ENCODE data around the gene EI24. TPM values are rescaled to one million over a fixed set of nuclear protein-coding genes. Genes with fewer than 3 reads are reported as not detected.
"Not testable (repeated sequence)": the region's sequence is repeated elsewhere in the genome, so short reads cannot be mapped to it uniquely, and the experiment has no call there.

EI24 gene
- total RNA-seq (ENCODE audit: insufficient read depth, low replicate concordance): 62.4 TPM

GRCh38 chr11:125568970-125569914 lies at the start of gene EI24:
TSS of gene EI24 (plus strand) at chr11:125569477. CDS start at chr11:125572528, 3,051 bp downstream.
- DNase-seq (ENCODE audit: low spot score): peak; percentile 95

DNA sequence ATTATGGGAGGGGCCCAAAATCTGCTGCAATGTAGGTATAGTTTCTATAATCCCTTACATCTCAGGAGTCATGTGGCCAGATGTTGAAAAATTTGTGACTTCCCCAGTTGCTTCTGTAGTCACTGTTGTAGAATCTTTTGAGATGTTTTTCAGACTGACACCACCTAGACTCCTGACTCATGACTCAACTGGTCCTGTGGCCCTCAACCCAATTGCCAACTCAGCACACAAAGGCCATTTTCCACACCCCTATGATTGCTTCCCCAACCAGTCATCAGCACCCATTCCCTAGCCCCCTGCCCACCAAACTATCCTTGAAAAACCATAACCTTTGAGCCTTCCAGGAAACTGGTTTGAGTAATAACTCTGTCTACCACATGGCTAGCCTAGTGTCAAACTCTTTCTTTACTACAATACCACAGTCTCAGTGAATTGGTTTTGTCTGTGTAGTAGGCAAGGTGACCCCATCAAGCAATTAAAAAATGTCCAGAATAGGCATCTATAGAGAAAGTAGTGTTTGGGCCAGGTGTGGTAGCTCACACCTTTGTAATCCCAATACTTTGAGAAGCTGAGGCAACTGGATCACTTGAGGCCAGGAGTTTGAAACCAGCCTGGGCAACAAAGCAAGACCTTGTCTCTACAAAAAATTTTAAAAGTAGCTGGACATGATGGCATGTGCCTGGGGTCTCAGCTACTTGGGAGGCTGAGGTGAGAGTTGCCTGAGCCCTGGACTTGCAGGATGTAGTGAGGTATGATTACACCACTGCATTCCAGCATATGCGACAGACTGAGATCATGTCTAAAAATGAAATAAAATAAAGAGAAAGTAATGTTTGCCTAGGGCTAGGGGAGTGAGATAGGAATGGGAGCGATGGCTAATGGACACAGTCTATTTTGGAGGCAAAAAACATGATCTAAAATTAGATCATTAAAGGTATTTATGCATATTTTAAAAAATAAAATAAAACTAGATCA lies 49.1 kb upstream of the EI24 start:
- DNase-seq (ENCODE audit: low spot score): no peak

GRCh38 chr11:125525303-125525702 lies 44.0 kb upstream of the EI24 start:
- no peak for DNase-seq (ENCODE audit: low spot score)

GRCh38 chr11:125532668-125533067 lies 36.6 kb upstream of the EI24 start:
- DNase-seq (ENCODE audit: low spot score): peak; percentile 81

DNA sequence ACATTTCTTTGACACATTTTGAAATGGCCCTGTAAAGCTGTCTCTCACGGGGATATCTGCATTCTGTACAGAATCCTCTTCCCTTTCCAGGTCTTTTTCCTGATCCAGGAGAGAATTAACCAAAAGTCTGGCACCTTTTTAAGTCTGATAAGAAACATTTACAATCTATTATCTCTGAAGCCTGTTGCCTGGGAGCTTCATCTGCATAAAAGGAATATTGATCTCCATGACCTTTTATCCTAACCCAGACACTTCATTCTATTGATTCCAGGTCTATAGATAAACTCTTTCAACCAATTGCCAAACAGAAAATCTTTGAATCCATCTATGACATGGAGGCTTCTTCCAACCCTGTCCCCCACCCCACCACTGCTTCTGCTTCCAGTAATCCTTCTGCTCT lies 33.7 kb upstream of the EI24 start:
- no peak for DNase-seq (ENCODE audit: low spot score)

- DNase-seq (ENCODE audit: low spot score): not testable (repeated sequence)
Observed at GRCh38 chr11:125536834-125537233, 32.4 kb upstream of the EI24 start.

DNA sequence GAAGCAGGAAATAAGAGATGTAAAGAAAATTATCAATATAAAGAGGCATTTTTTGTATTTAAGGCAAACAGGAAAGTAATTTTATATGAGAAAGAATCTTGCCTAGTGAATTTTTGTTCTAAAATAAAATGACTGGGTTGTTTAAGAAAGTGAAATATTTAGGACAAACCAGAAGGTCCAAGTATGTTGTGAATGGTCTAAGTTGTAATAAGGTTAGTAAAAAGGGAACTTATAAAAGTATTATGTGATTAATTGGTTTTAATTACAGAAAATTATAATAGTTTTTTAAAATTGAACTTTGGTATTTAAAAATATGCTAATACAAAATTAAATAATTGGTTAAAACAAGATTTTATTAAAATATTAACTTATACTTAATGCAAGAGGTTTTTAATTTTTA lies 26.6 kb upstream of the EI24 start:
- no peak for DNase-seq (ENCODE audit: low spot score)

DNA sequence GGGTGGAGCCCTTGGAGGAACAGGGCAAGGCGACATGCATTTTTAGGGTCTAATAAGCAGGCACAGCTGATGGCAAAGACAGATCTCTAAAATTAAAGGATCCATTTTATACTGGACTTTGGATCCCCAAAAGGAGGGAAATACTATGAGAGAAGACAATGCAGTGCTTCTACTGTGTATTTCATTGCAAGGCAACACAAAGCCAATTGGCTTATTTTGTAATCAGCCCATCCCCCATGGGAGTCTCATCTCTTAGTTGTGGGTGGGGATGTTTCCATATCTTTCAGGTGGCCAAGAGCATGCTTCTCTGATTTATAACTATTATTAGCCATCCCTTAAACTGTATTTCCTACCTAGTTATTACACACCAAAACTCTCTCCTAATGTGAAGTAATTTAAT lies 18.5 kb upstream of the EI24 start:
- no peak for DNase-seq (ENCODE audit: low spot score)

DNA sequence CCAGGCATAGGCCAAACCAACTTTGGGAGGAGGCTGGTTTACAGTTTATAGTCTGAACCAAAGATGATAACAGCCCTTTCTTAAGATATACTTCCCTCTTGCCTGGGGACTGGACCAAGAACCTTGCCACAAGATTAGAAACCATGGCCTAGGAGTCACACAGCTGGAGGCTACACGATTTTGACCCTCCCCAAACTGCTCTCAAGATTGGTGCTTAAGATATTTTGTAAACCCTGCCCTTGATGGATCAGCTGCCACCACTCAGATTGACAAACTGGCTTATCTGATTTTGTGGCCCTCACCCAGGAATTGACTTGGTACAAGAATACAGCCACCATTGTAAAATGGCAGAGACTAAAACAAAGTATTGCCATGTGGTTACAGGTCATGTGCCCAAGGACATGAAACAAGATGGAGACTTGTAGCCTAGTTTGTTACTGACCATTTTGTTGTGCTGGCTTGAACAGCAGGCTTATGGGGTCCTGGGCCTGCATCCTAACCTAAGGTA lies 17.4 kb upstream of the EI24 start:
- DNase-seq (ENCODE audit: low spot score): no peak

DNA sequence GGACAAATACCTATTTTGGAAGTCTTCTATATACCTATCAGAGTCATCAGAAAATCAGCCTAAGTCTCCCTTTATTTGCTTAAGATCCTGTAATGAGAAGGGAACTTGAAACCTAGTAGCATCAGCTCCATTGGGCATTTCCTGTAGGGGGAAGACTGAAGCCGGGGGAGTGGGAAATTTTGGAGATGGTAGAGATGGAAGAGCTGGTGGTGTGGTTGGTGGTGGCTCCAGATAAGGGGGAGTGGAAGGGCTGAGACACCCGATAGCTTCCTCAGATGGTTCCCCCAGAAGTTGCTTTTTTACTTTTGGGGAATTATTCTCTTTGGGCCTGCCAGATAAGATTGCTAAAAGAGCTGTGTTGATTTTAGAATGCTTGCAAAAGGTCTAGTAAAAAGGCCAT lies 16.4 kb upstream of the EI24 start:
- no peak for DNase-seq (ENCODE audit: low spot score)

- no peak for DNase-seq (ENCODE audit: low spot score)
Observed at GRCh38 chr11:125553357-125553756, 15.9 kb upstream of the EI24 start.

DNA sequence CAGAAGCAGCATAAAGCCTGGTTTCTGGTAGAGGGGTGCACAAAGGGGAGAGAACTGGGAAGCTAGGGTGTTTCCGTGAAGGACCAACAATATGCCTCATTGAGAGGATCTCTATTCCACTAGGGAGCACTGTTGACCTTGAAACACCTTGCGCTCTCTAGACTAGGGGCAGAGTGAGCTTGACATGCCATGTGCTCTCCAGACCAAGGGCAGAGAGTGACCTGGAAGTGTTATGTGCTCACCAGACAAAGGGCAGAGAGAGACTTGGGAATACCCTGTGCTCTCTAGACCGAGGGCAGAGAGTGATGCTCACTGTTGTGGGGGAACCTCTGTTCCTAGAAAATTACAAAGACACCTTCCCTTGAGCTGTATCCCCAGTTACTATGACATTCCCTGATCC lies 15.2 kb upstream of the EI24 start:
- no peak for DNase-seq (ENCODE audit: low spot score)

- DNase-seq (ENCODE audit: low spot score): peak; percentile 17
Observed at GRCh38 chr11:125559888-125560287, 9.4 kb upstream of the EI24 start.

DNA sequence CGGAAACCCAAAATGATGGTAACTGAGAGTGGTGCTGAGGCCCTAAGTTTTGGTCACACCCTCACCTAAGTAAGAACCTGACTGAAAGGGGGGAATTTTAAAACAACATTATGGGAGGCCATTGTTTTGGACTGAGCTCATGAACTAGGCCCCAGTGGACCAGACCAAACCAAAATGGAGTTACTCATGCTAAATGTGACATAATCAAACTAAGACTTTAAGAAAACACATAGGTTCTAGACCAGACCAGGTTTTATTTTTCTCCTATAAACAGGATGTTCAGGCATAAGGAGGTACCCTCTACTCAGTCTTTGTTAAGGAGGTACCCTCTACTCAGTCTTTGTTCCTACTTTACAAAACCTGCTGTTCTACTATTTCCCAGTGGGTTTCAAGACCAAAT lies 7.4 kb upstream of the EI24 start:
- DNase-seq (ENCODE audit: low spot score): no peak

- DNase-seq (ENCODE audit: low spot score): no peak
Observed at GRCh38 chr11:125562430-125562829, 6.8 kb upstream of the EI24 start.

DNA sequence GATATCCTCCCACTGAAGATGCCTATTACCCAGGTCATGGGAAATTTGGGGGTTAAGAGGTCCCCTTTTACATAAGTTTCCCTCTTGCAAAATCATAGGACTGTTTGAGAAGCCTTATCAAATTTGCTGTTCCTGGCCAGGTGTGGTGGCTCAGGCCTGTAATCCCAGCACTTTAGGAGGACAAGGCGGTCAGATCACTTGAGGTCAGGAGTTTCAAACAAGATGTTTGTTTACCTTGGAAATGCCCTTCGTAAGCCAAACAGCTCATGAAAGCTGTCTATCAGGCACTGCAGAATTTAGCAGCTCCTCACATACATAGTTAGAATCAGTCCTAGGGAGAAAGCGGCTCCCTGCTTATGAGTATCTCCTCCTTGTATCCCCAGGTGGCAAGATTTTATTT lies 4.9 kb upstream of the EI24 start:
- DNase-seq (ENCODE audit: low spot score): no peak

GRCh38 chr11:125566235-125566634 lies 3.0 kb upstream of the EI24 start:
- DNase-seq (ENCODE audit: low spot score): no peak

DNA sequence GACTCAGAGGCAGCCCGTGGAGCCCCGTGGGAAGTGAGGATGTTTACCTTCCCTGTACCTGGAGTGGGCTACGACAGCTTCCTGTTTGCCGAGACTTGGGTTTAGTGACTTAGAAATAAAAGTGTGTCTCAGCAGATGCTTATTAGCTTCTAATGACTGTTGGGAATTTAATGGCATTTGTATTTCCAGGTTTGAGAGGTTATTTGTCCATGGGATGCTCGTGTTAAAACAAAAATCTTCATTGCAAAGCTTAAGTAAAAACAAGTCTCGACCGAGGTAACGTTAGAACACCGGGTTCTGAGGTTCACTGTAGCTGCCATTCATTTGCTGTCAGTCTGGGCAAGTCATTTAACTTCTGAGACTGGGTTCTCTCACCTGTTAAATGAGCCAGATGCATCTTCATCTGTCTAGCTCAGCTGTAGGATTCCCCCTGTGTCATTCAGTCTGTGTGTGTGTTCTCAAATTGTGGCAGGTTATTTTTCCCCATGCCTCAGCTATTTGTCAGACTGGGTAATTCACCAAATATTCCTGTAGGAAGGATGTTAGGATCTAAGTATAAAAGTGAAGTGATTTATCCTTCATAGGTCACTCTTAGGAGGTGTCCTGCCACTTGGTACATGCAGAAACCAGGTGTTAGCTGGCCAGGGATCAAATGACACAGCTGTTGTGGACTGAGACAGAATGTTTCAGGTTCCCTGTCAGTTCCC lies 791 bp downstream of the EI24 start:
- no peak for DNase-seq (ENCODE audit: low spot score)

- DNase-seq (ENCODE audit: low spot score): no peak
Observed at GRCh38 chr11:125570952-125571351, 1.7 kb downstream of the EI24 start.

DNA sequence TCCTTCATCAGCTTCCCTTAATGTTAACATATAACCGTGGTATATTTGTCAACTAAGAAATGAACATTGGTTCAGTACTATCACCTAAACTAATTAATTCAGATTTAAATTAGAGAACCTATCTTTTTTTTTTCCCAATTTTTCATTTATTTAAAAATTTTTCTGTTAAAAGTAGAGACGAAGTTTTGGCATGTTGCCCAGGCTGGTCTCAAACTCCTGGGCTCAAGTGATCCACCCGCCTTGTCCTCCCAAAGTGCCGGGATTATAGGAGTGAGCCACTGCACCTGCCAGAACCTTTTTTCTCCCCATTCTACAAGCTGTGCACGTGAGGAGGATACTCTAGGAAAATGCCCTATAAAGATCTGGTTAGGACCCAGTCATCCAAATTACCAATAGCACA lies 3.6 kb downstream of the EI24 start:
- no peak for DNase-seq (ENCODE audit: low spot score)

- not testable (repeated sequence) for DNase-seq (ENCODE audit: low spot score)
Observed at GRCh38 chr11:125577181-125577580, 7.9 kb downstream of the EI24 start.

All from umbilical cord (tissue), 2 donors.